HepG2 (cell line): ENCODE results near the gene JMJD4. TPM values are rescaled to one million over a fixed set of nuclear protein-coding genes. Genes with fewer than 3 reads are reported as not detected.
A peak's percentile ranks its signal among the peaks of the same experiment; 100 is the strongest.

Experiments used
- ATAC-seq: fragments of 200-7000 bp; cut with Tn5 transposase; 3 replicates; pipeline ENCODE4 v1.9.1; 2020; ENCODE audit warnings: mild to moderate bottlenecking, moderate library complexity
- BruUV-seq: library from RNA; stranded (reverse); fragments of 400-500 nt; replicated peaks from 2 replicates; lab custom pipeline; 2021; lab: Mats Ljungman, UMichigan
- CTCF ChIA-PET: fragments of 300-600 bp; formaldehyde crosslinking; extraction: SDS; loops from one replicate; lab custom pipeline; 2021; ENCODE audit warnings: low total read pairs, inconsistent platforms, low intra/inter-chr PET ratio; lab: Yijun Ruan, JAX
- POLR2A ChIA-PET: fragments of 350-600 bp; sonication (Branson Sonifier 250); formaldehyde crosslinking; loops from one replicate; lab custom pipeline; 2020; ENCODE audit warnings: antibody characterized with exemption, inconsistent platforms; lab: Yijun Ruan, JAX
- DNase-seq: peaks from one replicate; pipeline ENCODE4 v3.0.0-alpha.2; 2015; ENCODE audit warnings: low spot score
- FAIRE-seq: peaks from 3 replicates; lab custom pipeline; 2011; peaks lifted over from hg19 to GRCh38; lab: Jason Lieb, UNC
- H2AFZ ChIP-seq: one replicate; pipeline ENCODE4 v1.6.1; 2011; ENCODE audit warnings: low read length, inconsistent platforms
- H3K27ac ChIP-seq: fragments of 300-600 bp; 3 replicates; pipeline ENCODE4 v1.8.0; 2011; ENCODE audit warnings: mixed run types, mild to moderate bottlenecking, mixed read lengths, low read length, inconsistent platforms; ENCODE audit not compliant: insufficient read depth; ENCODE audit errors: extremely low read length
- H3K27me3 ChIP-seq, 2 experiments: fragments of 200-600 bp in 1 of 2; 2 replicates in 1 of 2; 3 replicates in 1 of 2; pipeline versions ENCODE4 v1.6.0 to v1.8.0; 2011; ENCODE audit warnings: low read length in 2 of 2, mild to moderate bottlenecking in 2 of 2, moderate library complexity in 2 of 2, inconsistent platforms in 1 of 2; ENCODE audit not compliant: insufficient read depth in 2 of 2, control insufficient read depth in 1 of 2
- H3K36me3 ChIP-seq, 2 experiments: fragments of 200-600 bp in 1 of 2; replicated peaks in 1 of 2; 2 replicates in 1 of 2; 3 replicates in 1 of 2; pipeline versions ENCODE4 v1.5.1 to v1.8.0; 2011; ENCODE audit warnings: low read length in 2 of 2, inconsistent platforms in 1 of 2; ENCODE audit not compliant: insufficient read depth in 2 of 2, control insufficient read depth in 1 of 2
- H3K4me1 ChIP-seq: 2 replicates; pipeline ENCODE4 v1.5.1; 2012; ENCODE audit warnings: low read length, inconsistent platforms; ENCODE audit not compliant: insufficient read depth
- H3K4me2 ChIP-seq: 2 replicates; pipeline ENCODE4 v1.6.0; 2011; ENCODE audit warnings: low read depth, low read length, inconsistent platforms
- H3K4me3 ChIP-seq, 3 experiments: fragments of 200-600 bp in 1 of 3; sonication (generic), shearing (Covaris generic) in 1 of 3; replicated peaks in 1 of 3; 2 replicates each; pipeline ENCODE4 v1.5.1; 2011 to 2016; ENCODE audit warnings: low read length in 3 of 3, inconsistent platforms in 2 of 3, low read depth in 2 of 3, mild to moderate bottlenecking in 2 of 3, control low read depth in 1 of 3, mixed read lengths in 1 of 3; ENCODE audit not compliant: insufficient read depth in 1 of 3
- H3K79me2 ChIP-seq: one replicate; pipeline ENCODE4 v1.6.1; 2011; ENCODE audit warnings: low read length, inconsistent platforms; ENCODE audit not compliant: insufficient read depth
- H3K9ac ChIP-seq: 2 replicates; pipeline ENCODE4 v1.6.0; 2011; ENCODE audit warnings: mild to moderate bottlenecking, low read depth, low read length, inconsistent platforms; ENCODE audit not compliant: insufficient read depth
- H3K9me3 ChIP-seq: 2 replicates; pipeline ENCODE4 v1.5.1; 2012; ENCODE audit warnings: mild to moderate bottlenecking, low read length
- H4K20me1 ChIP-seq: 2 replicates; pipeline ENCODE4 v1.6.0; 2011; ENCODE audit warnings: inconsistent platforms, mild to moderate bottlenecking, low read length, moderate library complexity; ENCODE audit not compliant: insufficient read depth
- CAMTA2 ChIP-seq: sonication (generic); formaldehyde crosslinking; IDR thresholded peaks from 2 replicates; pipeline ENCODE4 v1.4.0; 2020; ENCODE audit warnings: mild to moderate bottlenecking, missing genetic modification reagents, borderline replicate concordance
- IRF2 ChIP-seq: IDR thresholded peaks from 2 replicates; pipeline ENCODE4 v1.6.1; 2018; ENCODE audit warnings: missing genetic modification reagents, missing compliant biosample characterization
- MAFF ChIP-seq: IDR thresholded peaks from 2 replicates; pipeline ENCODE4 v1.6.1; 2011; ENCODE audit warnings: low read depth, low read length, improper control_type of control experiment
- MEIS1 ChIP-seq: sonication (generic); formaldehyde crosslinking; IDR thresholded peaks from 2 replicates; pipeline ENCODE4 v1.9.0; 2021; ENCODE audit warnings: mild to moderate bottlenecking, missing genetic modification reagents, moderate library complexity, borderline replicate concordance
- NBN ChIP-seq: fragments of 450-650 bp; conservative IDR thresholded peaks from 2 replicates; pipeline ENCODE4 v1.6.1; 2017
- NFE2L2 ChIP-seq: fragments of 150-350 bp; IDR thresholded peaks from 2 replicates; pipeline ENCODE4 v1.6.1; 2014; ENCODE audit warnings: low read length
- POLR2G ChIP-seq: fragments of 200-400 bp; formaldehyde crosslinking; IDR thresholded peaks from 2 replicates; pipeline ENCODE4 v1.6.1; 2018; ENCODE audit warnings: mild to moderate bottlenecking, low read depth, low read length, moderate library complexity
- TARDBP ChIP-seq: sonication (generic); formaldehyde crosslinking; IDR thresholded peaks from 2 replicates; pipeline ENCODE4 v1.8.0; 2022; ENCODE audit warnings: mild to moderate bottlenecking, missing genetic modification reagents
- ZNF788 ChIP-seq: sonication (generic); formaldehyde crosslinking; IDR thresholded peaks from 2 replicates; pipeline ENCODE4 v1.5.0; 2020; ENCODE audit warnings: mild to moderate bottlenecking, missing genetic modification reagents, borderline replicate concordance
- WGBS: methylation state at CpG from one replicate; pipeline ENCODE4 v1.1.6; 2017; ENCODE audit warnings: low lambda C conversion rate; 5-methylcytosine and 5-hydroxymethylcytosine counted together
- in situ Hi-C: cut with HindIII; loops from 2 replicates; pipeline ENCODE4 v1.10.0; 2017; ENCODE audit warnings: low pct_unique_long_range_greater_than_20kb; ENCODE audit not compliant: extremely low pct_ligation_motif_present
- intact Hi-C: fragments of 100-400 bp; cut with micrococcal nuclease; formaldehyde crosslinking; loops from one replicate; pipeline ENCODE4 v1.10.0; 2022; ENCODE audit not compliant: unreplicated experiment
- polyA plus RNA-seq, 8 experiments: library from polyadenylated mRNA; depleted of rRNA in 3 of 8; stranded (reverse) in 7 of 8; unstranded in 1 of 8; fragments of >200 nt; fragmentation: Illumina TruSeq in 4 of 8; extraction: Trizol in 4 of 8; gene quantifications; 2 replicates each; pipeline versions ENCODE4 v1.2.1 to v1.2.3, GENCODE V29; 2011 to 2016; ENCODE audit warnings: low read depth in 4 of 8, missing spikeins in 1 of 8, mixed read lengths in 1 of 8; ENCODE audit not compliant: insufficient read depth in 1 of 8
- total RNA-seq, 5 experiments: library from RNA; depleted of rRNA; stranded (reverse); fragments of >200 nt; fragmentation: Illumina TruSeq; extraction: Trizol; gene quantifications; 2 replicates each; pipeline ENCODE4 v1.2.3, GENCODE V29; 2016; ENCODE audit warnings: low read depth in 1 of 5
- TF ChIP-seq, protein P1 (sequence below): sonication (generic); formaldehyde crosslinking; IDR thresholded peaks from 2 replicates; pipeline ENCODE4 v1.4.0; 2020; ENCODE audit warnings: missing genetic modification reagents, mild to moderate bottlenecking, borderline replicate concordance
- TF ChIP-seq, protein P2 (sequence below): sonication (generic); formaldehyde crosslinking; IDR thresholded peaks from 2 replicates; pipeline ENCODE4 v1.4.0; 2020; ENCODE audit warnings: missing genetic modification reagents
- TF ChIP-seq, protein P3 (sequence below), 2 experiments: sonication (generic) in 1 of 2; formaldehyde crosslinking in 1 of 2; IDR thresholded peaks; 2 replicates each; pipeline versions ENCODE4 v1.6.1 to v1.9.0; 2014 to 2022; ENCODE audit warnings: antibody characterized with exemption in 1 of 2, borderline replicate concordance in 1 of 2, inconsistent platforms in 1 of 2, low read depth in 1 of 2, missing genetic modification reagents in 1 of 2
- TF ChIP-seq, protein P4 (sequence below): sonication (generic); formaldehyde crosslinking; IDR thresholded peaks from 2 replicates; pipeline ENCODE4 v1.8.1; 2023; ENCODE audit warnings: mild to moderate bottlenecking, missing genetic modification reagents

Gene JMJD4
- total and polyA plus RNA-seq, 2 of the 13 experiments (the other 11 are each of a cell fraction or from before 2014, with no cell fraction given) = 10.2 to 29.0 TPM

DNA sequence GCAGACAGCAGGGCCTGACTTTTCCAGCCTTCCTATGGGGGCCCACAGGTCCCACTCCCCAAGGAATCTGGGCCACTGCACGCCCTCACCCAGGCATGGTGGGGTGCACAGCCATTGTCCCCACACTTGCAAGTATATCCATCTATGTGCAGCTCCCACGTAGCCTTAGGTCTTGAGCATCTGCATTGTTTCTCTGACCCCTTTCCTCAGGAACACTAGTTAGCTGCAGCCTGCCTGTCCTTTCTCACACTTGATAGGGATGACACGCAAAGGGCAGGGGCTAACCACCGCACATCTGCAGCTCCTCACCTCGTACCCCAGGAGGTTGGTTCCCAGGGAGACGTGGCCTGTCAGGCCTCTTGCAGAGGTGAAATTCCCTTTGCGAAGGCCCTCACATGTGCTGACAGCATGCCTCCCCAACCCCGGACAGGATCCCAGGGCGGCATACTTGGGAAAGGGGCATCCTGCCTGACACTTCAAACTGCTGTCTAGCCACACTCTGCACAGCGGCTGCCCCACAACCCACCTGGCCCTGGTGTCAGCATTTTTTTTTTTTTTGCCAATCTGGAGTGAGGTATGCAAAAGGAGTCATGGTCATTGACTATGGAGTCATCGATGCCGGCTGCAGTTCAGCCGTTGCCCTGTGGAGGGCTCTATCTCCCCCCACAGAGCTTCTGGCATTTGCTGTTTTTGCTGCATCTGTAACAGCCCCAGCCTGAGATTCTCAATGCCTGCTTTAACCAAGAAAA lies 5.0 kb downstream of the JMJD4 start:
- 49% methylated on average over 10 of the region's 13 CpGs for WGBS
- H3K4me3 ChIP-seq = peak overlapping the region in 1 of 3 experiments; percentile 23; a peak in 1 of 6 replicates
- FAIRE-seq (peak; percentile 51), ATAC-seq (peak; percentile 17), DNase-seq (peak; percentile 45)
- no peak overlapping the region for H2AFZ ChIP-seq
- intact Hi-C loops (no loop called here), in situ Hi-C loops (no loop called here)
- no peaks in the 10 kb centered on the region; a peak in 1 of 5 replicates for H3K27me3 ChIP-seq
- H3K27ac ChIP-seq = peak overlapping the region; percentile 32
- ChIA-PET CTCF (no interaction called here), POLR2A (no interaction called here)
- H3K4me1 ChIP-seq = peaks cover 50% of the 10 kb centered on the region
- peaks cover 9% of the 10 kb centered on the region; the same call in 1 of the 2 replicates for H4K20me1 ChIP-seq
- no peak overlapping the region for H3K9ac ChIP-seq
- H3K36me3 ChIP-seq = peaks cover 4 to 9% of the 10 kb centered on the region in 2 experiments; a peak in 1 of 5 replicates
- H3K79me2 ChIP-seq = peaks cover 13% of the 10 kb centered on the region
- H3K9me3 ChIP-seq = no peaks in the 10 kb centered on the region
- H3K4me2 ChIP-seq = peak overlapping the region; percentile 97
- BruUV-seq = no TSS peak
- TF ChIP-seq, protein P1, sequence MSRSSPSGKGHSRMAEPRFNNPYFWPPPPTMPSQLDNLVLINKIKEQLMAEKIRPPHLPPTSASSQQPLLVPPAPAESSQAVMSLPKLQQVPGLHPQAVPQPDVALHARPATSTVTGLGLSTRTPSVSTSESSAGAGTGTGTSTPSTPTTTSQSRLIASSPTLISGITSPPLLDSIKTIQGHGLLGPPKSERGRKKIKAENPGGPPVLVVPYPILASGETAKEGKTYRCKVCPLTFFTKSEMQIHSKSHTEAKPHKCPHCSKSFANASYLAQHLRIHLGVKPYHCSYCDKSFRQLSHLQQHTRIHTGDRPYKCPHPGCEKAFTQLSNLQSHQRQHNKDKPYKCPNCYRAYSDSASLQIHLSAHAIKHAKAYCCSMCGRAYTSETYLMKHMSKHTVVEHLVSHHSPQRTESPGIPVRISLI (CRISPR knock-in tag) = peak; percentile 35; the same call in 1 of the 2 replicates
- TF ChIP-seq MEIS1 (CRISPR knock-in tag) = 0 out of 2 replicates have a peak, but pooled peaks have one; percentile 17
- TF ChIP-seq MAFF = peak; percentile 56
- TF ChIP-seq TARDBP (CRISPR knock-in tag) = peak; percentile 4; the same call in 1 of the 2 replicates
- no peak for TF ChIP-seq CAMTA2
- TF ChIP-seq, protein P2, sequence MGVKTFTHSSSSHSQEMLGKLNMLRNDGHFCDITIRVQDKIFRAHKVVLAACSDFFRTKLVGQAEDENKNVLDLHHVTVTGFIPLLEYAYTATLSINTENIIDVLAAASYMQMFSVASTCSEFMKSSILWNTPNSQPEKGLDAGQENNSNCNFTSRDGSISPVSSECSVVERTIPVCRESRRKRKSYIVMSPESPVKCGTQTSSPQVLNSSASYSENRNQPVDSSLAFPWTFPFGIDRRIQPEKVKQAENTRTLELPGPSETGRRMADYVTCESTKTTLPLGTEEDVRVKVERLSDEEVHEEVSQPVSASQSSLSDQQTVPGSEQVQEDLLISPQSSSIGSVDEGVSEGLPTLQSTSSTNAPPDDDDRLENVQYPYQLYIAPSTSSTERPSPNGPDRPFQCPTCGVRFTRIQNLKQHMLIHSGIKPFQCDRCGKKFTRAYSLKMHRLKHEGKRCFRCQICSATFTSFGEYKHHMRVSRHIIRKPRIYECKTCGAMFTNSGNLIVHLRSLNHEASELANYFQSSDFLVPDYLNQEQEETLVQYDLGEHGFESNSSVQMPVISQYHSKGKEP (CRISPR knock-in tag) = no peak
- TF ChIP-seq, protein P3, sequence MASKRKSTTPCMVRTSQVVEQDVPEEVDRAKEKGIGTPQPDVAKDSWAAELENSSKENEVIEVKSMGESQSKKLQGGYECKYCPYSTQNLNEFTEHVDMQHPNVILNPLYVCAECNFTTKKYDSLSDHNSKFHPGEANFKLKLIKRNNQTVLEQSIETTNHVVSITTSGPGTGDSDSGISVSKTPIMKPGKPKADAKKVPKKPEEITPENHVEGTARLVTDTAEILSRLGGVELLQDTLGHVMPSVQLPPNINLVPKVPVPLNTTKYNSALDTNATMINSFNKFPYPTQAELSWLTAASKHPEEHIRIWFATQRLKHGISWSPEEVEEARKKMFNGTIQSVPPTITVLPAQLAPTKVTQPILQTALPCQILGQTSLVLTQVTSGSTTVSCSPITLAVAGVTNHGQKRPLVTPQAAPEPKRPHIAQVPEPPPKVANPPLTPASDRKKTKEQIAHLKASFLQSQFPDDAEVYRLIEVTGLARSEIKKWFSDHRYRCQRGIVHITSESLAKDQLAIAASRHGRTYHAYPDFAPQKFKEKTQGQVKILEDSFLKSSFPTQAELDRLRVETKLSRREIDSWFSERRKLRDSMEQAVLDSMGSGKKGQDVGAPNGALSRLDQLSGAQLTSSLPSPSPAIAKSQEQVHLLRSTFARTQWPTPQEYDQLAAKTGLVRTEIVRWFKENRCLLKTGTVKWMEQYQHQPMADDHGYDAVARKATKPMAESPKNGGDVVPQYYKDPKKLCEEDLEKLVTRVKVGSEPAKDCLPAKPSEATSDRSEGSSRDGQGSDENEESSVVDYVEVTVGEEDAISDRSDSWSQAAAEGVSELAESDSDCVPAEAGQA (IDR thresholded peaks at IDR 0.05; ENCODE audit: low read depth) = no peak
- TF ChIP-seq, protein P3 (CRISPR knock-in tag; IDR thresholded peaks at IDR 0.05; ENCODE audit: borderline replicate concordance) = no peak
- TF ChIP-seq ZNF788 (CRISPR knock-in tag) = 0 out of 2 replicates have a peak, but pooled peaks have one; percentile 49
- TF ChIP-seq NBN = no peak
- TF ChIP-seq IRF2 (CRISPR knock-in tag) = no peak
- TF ChIP-seq NFE2L2 = no peak
- peak; percentile 63; the same call in 1 of the 2 replicates for TF ChIP-seq POLR2G
- TF ChIP-seq, protein P4, sequence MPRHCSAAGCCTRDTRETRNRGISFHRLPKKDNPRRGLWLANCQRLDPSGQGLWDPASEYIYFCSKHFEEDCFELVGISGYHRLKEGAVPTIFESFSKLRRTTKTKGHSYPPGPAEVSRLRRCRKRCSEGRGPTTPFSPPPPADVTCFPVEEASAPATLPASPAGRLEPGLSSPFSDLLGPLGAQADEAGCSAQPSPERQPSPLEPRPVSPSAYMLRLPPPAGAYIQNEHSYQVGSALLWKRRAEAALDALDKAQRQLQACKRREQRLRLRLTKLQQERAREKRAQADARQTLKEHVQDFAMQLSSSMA = 0 out of 2 replicates have a peak, but pooled peaks have one; percentile 48
